Retina (tissue), 1 donor: ENCODE measurements around the gene TLDC2.
"Not testable (repeated sequence)": the region's sequence is repeated elsewhere in the genome, so short reads cannot be mapped to it uniquely, and the experiment has no call there.

Source experiments
- DNase-seq: peaks from one replicate; pipeline ENCODE4 v3.0.0-alpha.2; 2016

The TLDC2 gene

DNA sequence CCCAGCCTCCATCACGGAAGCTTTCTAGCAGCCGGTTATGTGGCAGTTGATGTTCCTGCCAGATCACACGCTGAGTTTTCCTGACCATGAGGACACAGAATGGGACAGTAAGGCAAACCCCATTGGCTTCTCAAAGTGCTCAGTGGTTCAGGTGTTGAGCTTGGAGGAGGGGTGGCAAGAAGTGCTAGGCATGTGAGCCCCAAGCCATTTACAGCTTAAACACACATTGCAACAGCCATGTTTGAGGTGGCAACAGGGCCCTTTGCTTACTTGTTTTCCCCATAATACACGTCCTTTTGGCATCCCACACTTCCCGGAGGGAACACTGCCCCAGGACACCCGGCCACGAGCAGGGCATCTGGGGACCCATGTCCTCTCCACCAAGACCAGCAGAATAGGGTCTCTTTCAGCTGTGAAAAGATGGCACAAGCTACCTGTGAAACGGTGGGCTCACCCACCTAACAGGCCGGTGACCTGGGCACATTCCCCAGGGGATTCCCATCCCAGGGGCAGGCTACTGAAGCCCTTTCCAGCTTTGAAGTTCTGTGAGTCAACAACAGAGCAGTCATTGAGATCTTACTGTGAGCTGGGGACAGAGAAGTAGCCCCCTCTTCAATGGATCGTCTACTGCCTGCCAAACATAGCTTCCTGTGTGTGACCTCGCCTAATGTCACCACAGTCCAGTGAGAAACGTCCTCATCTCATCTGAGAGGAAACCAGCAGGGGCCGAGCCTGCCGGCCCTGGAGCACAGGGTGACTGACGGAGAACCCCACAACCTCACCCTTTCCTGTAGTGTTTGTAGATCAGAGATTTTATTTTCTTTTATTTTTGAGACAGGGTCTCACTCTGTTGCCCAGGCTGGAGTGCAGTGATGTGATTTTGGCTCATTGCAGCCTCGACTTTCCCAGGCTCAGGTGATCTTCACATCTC lies 4.0 kb upstream of the TLDC2 start:
- DNase-seq, result no peak

DNA sequence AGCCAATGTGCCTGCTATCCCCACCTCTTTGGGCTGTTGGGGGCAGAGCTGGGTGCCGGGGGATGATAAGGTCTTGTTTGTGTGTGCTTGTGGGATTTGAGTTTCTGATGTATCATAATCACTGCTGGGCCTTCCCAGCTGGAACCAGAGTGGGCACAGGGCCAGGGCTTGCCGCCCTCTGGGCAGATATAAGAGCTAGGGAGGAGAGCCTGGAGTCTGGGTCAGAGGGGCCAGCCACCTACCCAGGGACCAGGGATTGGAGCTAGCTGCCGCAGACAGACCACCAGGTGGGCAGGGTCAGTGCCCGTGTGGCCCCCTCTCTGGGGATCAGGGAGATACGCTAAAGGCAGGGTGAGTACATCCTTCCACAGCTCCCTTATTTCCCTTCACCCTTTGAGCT lies 3.1 kb upstream of the TLDC2 start:
- DNase-seq, result no peak

DNA sequence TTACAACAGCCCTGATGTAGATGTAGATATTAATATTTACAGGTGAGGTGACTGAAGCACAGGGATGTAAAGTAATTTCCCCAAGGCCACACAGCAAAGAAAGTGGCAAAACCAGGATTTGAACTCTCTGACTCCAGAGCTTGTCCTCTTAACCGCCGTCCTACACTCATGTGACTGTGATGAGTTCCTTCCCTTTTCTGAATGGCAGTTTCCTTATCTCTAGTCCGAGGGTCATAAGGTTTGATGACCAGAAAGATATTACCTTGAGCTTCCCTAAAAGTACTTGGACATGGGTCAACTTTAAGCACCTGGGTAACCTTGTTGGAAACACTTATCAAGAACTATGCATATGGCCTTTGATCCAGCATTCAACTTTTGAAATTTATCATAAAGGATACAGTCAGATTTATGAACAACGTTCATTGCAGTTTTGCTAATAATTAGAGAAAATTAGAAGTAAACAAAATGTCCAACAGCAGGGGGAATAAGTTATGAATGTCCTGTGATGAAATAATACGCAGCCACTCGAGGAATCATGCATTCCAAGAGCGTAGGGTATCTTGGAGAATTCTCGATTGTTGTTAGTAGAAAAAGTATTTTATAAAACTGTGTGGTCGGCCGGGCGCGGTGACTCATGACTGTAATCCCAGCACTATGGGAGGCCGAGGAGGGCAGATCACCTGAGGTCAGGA lies 2.3 kb upstream of the TLDC2 start:
- no peak for DNase-seq

DNA sequence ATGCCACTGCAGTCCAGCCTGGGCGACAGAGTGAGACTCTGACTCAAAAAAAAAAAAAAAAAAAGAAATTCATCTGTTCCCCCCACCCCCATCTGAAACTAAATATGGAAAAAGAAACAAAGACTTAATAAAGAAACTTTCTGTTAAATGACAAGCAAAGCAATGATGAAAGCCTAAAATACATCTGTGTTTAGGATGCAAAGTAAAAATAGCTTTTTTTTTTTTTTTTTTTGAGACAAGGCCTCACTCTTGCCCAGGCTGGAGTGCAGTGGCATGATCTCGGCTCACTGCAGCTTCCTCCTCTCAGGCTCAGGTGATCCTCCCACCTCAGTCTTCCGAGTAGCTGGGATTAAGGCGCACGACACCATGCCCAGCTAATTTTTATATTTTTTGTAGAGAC lies 845 bp upstream of the TLDC2 start:
- not testable (repeated sequence) for DNase-seq

DNA sequence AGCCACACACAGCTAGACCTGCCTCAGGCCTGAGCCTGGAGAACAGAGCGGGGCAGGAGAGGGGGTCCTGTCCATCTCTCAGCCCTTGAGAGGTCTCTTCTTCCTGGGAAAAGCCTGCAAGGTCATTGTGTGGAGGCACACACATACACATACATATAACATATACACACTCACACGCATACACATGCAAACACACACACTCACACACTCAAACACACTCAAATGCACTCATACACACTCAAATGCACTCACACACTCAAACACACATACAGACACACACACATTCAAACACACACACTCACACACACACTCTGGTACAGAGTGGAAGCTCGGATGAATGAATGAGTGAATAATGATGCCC lies 515 bp downstream of the TLDC2 start:
- no peak for DNase-seq

DNA sequence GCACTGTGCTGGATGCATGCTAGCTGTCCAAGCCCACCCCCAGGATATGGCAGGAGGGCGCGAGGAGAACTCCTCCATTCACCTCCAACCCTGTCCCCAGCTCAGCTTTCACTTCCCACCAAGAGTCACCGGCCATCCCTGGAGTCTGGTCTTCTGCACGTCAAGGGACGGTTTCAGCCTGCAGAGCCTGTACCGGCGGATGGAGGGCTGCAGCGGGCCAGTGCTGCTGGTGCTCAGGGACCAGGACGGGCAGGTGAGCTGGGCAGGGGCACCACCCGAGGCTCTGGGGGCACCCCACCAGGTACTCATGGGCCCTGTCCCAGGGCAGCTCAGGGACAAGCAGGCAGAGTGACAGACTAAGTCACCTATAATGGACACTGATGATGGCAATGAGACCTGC lies 3.0 kb downstream of the TLDC2 start:
- no peak for DNase-seq

DNA sequence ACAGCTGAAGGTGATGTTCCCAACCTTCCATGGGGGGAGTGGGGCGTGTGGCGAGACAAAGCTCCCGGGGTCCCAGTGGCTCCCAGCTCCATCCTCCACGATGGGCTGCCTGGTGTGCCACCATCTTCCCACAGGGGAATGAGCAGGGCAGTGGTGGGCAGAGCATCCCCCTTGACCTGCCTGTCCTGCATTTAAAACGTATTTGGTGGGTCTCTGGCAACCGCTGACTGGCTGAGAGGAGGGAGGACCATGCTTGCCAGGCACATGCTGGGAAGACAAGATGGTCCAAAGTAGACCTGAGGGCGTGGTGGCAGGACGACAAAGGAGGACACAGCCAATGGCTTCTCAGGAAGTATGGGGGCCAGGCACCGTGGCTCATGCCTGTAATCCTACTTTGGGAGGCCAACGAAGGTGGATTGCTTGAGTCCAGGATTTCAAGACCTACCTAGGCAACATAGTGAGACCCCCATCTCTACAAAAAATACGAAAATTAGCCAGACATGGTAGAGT lies 4.9 kb downstream of the TLDC2 start:
- DNase-seq, result no peak

DNA sequence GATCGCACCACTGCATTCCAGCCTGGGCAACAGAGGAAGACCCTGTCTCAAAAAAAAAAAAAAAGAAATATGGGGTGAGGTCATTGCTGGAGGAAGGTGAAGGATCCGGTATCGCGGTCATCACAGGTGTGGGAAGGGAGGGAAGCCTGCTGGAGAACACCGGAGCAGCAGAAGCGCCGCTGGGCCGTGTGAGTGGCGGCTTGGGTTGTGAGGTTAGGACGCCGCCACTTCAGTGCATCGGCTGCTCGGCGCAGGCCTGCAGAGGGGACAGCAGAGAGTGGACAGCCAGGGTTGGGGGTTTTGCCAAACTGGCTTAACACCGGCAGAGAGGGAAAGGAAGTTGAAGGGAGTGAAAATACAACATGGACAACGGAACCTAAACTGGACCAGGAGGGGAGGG lies 5.4 kb downstream of the TLDC2 start:
- DNase-seq, result no peak

DNA sequence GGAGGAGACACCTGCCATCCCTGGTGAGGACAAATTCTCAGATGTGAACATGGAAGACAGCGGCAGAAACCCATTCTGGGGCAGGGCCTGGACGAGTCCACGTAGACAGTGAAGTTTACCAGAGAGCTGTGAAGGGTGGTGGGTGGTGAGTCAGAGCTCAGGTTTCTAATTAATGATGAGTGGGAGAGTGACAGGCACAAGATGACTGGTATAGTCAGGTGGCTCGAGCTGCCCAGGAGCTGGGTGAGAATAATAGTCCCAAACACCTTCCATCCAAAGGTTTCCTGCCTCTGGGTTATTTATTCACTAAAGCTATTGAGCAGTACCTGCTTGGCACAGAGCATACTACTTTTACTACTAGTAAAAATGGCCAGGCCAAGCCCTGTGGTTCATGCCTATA lies 6.0 kb downstream of the TLDC2 start:
- no peak for DNase-seq

DNA sequence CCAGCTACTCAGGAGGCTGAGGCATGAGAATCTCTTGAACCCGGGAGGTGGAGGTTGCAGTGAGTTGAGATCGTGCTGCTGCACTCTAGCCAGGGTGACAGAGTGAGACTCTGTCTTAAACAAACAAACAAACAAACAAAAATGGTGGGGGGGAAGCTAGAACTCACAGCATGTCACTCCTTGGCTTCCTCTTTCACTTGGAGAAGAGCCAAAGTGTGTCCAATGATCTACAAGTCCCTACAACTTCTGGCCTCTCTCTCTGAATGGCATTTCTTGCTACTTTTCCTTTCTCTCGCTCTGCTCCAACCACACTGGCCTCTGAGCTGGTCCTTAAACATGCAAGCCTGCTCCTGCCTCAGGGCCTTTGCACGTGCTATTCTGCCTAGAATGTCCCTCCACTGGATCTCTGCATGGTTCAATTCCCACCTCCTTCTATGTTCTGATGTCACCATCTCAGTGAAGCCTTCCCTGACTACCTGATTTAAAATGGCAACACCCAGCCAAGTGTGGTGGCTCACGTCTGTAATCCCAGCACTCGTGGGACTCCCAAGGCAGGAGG lies 8.1 kb downstream of the TLDC2 start:
- no peak for DNase-seq

DNA sequence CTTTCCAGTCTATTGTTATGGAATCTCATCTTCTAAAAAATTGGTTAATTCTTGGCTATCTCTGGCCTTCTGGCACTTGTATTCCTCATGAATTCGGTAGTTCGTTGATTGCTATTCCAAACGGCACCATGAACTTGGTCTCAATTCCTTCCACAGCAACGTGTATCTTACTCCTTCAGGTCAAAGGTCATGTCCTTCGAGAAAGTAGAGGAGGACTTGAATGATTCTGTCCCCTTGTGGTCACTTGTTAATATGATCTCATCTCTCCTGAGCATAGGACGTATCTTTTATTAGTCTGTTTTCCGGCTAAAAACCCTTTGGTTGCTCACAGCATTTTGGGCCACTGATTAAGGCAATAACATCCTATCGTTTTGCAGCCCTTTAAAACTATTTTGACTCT lies 9.4 kb downstream of the TLDC2 start:
- no peak for DNase-seq

DNA sequence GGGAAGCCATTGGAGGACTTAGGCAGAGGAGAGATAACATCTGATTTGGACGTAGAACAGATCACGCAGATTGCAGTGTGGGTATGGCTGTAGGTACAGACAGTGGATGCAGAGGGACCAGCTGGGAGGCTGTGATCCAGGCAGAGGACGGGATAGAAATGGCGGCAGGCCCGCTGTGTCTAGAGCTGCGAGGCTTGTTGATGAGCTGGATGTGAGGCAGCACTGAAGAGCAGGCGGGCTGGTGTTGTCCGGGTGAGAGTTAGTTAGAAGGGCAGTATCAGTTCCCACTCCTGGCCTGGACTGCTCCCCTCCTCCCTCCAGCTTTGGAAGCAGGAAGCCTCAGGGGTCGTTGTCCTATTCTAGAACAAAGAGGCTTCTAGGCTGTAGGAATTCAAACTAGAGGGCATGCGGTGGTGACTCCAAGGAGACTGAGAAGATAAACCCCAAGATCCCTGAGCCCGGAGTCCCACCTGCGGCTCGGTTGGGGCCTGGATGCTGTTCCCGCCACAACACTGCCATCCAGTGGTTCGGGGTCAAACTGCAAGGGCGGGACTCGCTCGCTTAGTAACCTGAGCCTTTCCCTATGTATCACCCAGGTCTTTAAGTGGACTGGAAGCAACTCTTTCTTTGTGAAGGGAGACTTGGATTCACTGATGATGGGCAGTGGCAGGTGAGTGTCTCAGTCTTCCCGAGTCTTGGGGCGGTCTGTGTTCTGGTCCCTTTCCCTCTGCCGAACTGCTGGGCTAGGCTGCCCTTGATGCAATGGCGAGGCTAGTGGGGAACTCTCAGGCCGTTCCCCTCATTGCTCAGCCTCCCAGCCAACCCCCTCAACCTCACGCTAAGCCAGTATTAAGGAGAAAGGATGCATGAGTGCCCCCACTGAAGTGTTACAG lies 11.2 kb downstream of the TLDC2 start:
- DNase-seq, result peak; percentile 96

DNA sequence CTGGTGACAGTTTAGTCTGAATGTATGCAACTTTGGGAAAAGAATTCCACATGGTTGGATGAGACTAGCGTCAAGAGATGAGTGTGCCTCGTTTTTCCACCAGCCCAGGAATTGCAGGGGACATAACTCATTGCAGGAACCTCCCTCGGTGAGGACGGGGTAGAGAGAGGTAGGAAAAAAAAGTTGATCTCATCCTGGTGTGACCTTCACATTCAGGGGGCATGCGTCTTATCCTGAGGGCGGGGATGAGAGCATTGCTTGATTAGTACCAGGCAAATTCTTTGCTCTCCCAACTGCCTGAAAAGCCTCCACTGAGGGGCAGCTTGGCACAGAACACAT lies 11.8 kb downstream of the TLDC2 start:
- no peak for DNase-seq

DNA sequence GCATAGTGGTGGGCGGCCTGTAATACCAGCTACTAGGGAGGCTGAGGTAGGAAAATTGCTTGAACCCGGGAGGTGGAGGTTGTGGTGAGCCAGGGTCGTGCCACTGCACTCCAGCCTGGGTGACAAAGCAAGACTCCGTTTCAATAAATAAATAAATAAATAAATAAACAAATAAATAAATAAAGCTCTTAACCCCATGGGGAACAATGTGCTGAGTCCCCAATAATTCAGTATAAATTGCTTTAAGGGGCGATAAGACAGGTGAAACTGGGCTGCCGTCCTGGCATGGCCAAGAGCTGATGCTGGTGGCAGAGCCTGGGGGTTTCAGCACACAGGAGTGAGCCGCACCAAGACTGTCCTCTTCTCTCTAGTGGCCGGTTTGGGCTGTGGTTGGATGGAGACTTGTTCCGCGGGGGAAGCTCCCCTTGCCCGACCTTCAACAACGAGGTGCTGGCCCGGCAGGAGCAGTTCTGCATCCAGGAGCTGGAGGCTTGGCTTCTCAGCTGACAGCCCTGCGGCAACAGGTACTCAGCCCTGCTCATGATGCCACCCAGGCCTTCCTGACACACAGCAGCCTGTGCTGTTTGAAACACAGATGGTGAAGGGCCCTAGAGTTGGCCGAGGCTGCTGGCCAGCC lies 13.1 kb downstream of the TLDC2 start:
- DNase-seq, result no peak

DNA sequence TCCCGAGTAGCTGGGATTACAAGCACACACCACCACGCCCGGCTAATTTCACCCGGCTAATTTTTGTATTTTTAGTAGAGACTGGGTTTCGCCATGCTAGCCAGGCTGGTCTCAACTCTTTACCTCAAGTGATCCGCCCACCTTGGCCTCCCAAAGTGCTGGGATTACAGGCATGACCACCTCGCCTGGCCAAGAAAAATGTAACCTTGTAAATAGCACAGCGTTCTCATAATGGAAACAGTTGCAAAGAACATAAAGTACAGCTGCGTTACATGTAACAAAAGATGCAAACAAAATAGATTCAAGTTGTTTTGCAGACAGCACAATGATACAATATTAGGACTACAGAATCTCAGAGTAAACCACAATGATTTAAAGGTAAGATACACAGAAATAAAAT lies 14.6 kb downstream of the TLDC2 start:
- DNase-seq, result no peak

DNA sequence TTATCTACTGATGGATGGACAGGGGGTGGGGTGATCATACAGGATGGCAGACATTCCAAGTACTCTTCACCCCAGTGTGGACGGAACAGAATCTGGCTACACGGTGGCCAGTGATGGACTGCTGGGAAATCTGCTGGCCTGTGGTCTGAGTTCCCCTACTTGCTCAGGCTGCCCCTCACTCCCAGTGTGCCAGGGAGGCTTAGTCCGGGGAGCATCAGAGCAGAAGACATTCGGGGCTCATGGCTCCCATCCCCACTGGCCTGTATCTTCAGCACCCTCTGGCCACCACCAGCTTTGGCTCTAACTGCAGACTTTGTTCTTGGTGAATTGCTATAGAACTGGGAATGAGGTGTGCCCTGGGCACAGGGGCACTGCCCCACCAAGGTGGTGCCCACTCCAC lies 15.3 kb downstream of the TLDC2 start:
- no peak for DNase-seq

DNA sequence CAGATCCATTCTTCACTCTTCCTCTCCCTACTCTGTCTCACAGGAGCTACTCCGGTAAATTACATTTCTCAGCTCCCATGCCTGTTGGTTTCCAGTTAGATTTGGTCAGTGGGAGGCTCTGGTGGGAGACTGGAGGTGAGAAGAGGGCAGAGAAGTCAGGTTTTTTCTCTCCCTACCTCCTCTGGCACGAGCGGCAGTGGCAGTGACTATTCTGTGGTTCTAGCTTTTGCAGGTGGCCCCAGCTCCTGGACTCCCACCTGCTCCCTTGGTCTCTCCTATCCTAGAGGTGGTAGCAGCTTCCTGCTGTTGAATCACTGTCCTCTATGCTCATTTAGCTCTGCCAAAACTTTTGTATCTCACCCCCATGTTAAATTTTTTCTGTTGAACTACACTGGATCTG lies 17.9 kb downstream of the TLDC2 start:
- no peak for DNase-seq

DNA sequence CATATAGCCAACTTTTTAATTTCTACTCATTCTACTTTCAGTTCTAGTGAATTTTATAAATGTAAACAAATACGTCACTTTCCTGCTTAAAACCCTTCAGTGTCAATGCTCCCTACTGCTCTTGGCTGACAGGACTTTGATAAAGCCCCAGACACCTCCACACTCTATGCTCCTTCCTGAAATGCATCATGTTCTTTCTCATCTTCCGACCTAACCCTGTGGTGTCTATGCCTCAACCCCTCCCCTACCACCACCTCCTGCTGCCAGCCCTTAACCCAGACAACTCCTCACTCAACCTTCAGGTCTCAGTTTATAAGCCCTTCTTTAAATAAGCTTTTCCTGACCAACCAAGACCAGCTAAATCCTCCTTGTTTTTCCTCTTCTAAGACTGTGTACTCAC lies 19.1 kb downstream of the TLDC2 start:
- no peak for DNase-seq

DNA sequence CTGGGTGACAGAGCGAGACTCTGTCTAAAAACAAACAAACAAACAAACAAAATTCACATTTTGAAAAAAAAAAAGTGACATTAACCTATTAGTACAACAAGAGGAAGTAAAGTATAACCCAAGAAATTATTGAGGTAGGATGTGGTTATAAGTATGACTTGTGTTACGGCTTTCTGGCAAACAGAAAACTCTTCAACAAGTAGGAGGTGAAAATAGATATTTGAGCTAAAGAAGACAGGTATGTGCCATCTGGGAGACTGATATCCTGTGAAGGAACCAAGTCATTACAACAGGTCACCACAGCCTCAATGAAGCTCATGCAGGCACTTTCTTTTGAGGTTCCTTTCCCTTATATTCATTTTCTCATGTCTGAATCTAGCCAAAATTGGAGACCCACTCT lies 28.8 kb downstream of the TLDC2 start:
- DNase-seq, result no peak

DNA sequence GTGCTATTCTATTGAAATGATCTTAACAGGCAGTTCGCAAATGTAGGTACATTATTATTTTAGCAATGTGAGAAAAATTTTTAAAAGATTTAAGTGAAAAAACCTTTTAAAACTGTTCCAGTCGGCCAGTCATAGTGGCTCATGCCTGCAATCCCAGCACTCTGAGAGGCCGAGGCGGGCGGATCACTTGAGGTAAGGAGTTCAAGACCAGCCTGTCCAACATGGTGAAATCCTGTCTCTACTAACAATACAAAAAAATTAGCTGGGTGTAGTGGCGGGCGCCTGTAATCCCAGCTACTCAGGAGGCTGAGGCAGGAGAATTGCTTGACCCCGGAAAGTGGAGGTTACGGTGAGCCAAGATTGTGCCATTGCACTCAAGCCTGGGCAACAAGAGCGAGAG lies 29.6 kb downstream of the TLDC2 start:
- not testable (repeated sequence) for DNase-seq

DNA sequence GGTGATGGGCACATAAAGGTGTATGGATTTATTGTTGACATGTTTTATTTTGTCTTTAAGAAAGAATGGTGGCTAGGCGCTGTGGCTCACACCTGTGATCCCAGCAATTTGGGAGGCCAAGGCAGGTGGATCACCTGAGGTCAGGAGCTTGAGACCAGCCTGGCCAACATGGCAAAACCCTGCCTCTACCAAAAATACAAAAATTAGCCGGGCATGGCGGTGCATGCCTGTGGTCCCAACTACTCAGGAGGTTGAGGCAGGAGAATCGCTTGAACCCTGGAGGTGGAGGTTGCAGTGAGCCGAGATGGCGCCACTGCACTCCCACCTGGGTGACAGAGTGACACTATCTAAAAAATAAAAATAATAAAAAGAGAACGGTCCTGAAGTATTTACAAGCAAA lies 30.1 kb downstream of the TLDC2 start:
- not testable (repeated sequence) for DNase-seq

DNA sequence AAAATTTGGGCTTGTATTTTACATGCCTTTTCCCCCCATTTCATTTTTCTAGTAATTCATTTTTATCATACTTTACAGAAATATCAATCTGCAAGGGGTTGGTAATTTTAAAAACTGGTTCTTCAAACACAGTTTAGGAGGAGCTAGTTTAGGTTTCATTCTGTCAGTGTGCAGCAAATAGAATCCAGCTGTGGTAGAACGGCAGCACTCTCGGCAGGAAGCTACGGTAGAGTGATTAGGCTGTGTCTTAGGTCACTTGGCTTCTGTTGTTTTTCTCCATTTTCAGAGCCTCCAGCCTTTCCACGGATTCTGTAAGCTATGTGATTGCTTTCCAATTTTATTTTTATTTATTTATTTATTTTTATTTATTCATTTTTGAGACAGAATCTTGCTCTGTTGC lies 32.7 kb downstream of the TLDC2 start:
- no peak for DNase-seq

DNA sequence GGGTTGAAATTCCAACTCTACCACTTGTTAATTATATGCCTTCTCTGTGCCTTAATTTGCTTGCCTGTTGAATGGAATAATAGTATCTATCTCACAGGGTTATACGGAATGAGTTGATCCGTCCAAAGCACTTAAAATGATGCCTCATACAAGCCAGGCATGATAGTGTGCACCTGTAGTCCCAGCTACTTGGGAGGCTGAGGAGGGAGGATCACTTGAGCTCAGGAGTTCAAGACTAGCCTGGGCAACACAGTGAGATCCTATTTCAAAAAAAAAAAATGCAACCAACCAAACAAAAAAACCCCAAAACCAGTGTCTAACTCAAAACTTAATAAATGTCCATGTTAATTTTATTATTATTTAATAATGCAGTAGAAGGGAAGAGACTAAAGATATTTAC lies 40.3 kb downstream of the TLDC2 start:
- DNase-seq, result no peak
